NB4 (cell line): Measurements from ENCODE around the gene KLB.

Source experiments
- CTCF ChIP-seq: IDR thresholded peaks from one replicate; pipeline ENCODE4 v1.5.1; 2012; ENCODE audit warnings: low read depth, low read length
- MAX ChIP-seq: IDR thresholded peaks from 2 replicates; pipeline ENCODE4 v1.6.1; 2011; ENCODE audit warnings: low read depth, low read length
- MYC ChIP-seq: IDR thresholded peaks from 2 replicates; pipeline ENCODE4 v1.6.1; 2011; ENCODE audit warnings: low read depth, low read length
- POLR2A ChIP-seq: IDR thresholded peaks from 2 replicates; pipeline ENCODE4 v1.6.1; 2011; ENCODE audit warnings: mild to moderate bottlenecking; ENCODE audit not compliant: insufficient read length; ENCODE audit errors: extremely low read depth

GRCh38 chr4:39422247-39422646, 15.5 kb downstream of the KLB start:
- no peak for TF ChIP-seq CTCF
- no peak for TF ChIP-seq POLR2A
- no peak for TF ChIP-seq MAX
- no peak for TF ChIP-seq MYC
